CD4-positive, alpha-beta T cell treated with Interleukin-10 for 1 hour (primary cell): ENCODE results near the gene ZDHHC11.

Experiments used
- DNase-seq: peaks from one replicate; pipeline ENCODE4 v3.0.0-alpha.2; 2020

Gene ZDHHC11, protein sequence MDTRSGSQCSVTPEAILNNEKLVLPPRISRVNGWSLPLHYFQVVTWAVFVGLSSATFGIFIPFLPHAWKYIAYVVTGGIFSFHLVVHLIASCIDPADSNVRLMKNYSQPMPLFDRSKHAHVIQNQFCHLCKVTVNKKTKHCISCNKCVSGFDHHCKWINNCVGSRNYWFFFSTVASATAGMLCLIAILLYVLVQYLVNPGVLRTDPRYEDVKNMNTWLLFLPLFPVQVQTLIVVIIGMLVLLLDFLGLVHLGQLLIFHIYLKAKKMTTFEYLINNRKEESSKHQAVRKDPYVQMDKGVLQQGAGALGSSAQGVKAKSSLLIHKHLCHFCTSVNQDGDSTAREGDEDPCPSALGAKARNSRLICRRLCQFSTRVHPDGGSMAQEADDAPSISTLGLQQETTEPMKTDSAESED

DNA sequence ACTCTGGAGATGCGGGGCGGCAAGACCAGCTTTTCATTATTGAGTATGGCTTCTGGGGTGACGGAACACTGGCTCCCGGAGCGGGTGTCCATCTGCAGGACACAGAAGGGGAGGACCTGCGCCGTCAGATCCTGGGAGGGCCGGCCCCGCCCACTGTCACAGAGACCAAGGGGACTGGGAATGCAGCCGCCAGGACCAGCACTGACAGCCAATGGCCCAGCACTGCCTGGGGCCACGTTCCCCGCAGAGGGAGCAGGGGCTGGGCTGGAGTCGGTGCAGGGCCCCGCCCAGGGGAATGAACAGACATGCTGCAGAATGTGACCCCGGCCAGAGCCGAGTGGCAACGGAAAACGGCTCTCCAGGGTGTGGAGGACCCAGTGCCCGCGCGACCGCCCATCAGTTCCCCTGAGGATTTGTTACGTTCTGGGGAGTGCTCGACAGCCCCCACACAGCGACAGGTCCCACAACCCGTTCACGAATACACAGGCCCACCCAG is at the start of gene ZDHHC11:
ZDHHC11 (minus strand) TSS at position 476 of the 496 bp plus-strand sequence; CDS start at position 92, 384 bp downstream.
- DNase-seq, result no peak

DNA sequence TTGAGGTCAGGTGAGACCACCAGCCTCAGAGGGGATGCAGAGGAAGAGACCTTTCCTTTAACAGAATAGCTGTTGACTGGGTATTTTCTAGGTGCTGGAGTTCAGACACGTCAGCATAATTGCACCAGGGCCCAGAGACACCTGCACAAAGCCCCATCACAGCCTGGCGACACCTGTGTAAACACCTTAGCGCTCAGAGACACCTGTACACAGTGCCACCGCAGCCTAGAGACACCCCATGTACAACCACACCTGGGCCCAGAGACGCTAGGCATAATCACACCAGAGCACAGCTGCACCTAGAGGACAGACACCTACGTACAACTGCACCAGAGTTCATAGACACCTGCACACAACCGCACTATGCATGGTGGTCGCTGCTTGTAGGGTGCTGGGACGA is 42.9 kb upstream of the ZDHHC11 start:
- no peak for DNase-seq

DNA sequence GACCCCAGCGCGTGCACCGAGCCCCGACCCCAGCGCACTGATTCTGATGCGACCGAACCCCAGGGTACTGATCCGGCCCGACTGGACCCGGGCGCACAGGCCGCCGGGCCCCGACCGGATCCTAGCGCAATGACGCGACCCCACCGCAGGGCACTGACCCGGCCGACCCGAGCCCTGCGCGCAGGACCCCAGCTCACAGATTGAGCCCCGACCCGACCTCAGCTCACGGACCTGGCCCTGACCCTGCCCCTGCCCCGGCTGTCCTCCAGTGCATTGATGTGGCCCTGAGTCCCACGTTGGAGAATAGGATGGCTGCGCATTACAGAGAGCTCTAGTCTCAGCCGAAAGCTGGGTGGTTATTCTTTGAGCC is 42.3 kb upstream of the ZDHHC11 start:
- no peak for DNase-seq

DNA sequence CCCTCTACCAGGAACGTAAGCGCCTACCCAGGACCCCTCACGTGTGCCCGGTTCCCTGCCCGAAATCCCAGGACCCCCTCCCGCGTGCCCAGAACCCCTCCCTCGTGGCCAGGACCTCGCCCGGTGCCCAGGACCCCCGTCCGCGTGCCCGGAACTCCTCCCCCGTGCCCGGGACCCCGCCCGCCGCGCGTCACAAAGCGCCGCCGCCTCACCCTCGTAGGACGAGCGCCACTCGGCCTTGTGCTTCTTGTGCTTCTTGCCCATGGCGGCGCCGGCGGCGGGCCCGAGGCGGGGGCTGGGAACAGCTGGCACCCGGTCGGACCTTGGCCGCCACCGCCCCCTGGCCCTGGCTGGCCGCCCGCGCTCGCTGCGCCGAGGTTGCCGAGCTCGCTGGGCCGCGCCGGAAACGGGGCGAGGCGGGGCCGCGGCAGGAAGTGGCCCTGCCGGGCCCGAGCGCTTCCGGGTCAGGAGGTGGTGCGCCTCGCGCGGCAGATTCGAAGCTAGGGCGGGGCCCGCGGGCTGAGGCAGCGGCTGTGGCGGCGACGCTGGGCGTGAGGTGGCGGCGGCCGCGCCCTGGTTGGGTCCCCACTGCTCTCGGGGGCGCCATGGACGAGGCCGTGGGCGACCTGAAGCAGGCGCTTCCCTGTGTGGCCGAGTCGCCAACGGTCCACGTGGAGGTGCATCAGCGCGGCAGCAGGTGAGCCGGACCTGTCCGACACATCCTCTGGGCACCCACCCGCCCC is 41.8 kb upstream of the ZDHHC11 start, which contains the start of the genes BRD9 and TRIP13:
BRD9 (minus strand) TSS at position 408 of the 743 bp plus-strand sequence; CDS start at position 264, 144 bp downstream.
TRIP13 (plus strand) TSS at position 491 of the 743 bp plus-strand sequence; CDS start at position 606, 115 bp downstream.
- DNase-seq, result peak; percentile 81

DNA sequence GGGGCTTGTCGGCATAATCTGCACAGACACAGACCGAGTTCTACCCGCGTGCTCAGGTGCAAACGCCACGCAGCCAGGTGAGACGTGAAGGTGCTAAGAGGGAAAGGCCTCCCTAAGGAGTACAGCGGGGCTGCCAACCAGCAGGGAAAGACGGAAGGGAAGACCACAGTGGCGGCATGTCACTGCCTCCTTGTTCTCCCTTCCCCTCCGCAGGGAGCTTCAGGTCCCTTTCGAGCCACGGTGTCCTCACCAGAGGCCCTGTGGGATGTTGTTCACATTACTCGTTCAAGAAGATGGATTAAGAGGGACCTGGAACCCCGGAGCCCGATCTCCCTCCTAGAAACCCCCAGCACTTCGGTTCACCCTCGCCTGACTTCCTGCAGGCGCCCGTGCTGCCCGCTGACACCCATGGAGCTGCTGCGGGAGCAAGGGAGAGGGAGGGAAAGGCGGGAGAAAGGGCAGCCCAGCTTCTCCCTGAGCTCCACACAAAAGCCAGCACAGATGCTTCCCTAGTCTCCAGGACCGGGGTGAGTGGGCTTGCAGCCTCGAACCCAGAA is 41.1 kb upstream of the ZDHHC11 start:
- DNase-seq, result peak; percentile 9

DNA sequence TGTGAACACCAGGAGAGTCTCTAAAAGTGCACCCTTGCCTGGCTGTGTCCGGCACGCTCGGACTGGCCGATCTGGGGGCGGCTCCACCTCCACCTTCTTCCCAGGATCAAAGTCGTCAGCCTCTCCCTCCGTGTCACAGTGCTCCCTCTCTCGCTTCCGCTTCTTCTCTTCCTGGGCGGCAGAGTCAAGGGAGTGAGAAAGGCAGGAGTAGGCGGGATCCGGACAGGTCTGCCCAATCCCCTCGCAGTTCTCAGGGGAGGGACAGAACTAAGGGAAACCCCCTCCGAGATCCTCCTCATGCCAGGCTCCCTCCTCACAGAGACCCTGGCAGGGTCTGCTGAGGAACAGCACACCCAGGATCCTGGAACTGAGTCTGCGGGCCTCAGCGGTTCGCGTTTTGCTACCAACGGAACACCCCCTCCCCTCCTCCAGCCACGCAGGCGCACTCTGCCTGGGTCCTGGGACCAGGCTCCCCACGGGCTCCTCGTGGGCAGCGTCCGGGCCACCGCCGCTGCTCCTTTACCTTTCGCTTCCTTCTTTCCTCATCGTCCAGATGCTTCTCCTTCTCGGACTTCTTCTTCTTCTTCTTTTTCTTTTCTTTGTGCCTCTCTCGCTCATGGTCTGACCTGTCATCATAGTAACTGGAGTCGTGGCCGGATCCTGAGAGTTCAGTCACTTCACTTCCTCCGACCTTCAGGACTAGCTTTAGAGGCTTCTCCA is 40.5 kb upstream of the ZDHHC11 start:
- DNase-seq, result no peak

DNA sequence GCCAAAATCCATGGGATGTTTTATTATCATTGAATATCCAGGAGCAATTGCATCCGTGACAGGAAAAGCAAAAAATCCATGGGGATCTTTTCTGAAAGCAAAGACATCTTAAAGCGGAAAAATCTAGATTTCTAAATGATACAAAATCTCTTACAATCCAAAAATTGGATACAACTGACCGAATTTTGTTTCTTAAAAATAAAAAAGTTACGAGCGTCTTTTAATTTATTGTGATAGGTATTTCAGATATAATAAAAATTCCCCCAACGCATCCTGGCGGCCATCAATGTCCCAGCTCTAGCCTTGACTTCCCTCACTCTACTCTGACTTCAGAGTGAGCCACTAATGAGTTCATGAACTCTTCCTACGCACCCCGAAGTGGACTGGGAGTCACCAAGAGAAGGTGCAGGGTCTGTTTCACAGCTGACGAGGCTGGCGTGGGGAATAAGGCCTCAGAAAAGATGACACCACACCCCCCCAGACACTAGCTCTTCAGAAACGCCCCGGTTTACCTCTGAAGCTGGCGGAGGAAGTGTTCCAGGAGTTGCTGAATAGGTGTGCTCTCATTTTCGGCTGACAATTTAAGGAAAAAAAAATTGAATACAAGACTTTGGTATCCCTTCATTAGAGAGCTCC is 38.4 kb upstream of the ZDHHC11 start:
- DNase-seq, result no peak

DNA sequence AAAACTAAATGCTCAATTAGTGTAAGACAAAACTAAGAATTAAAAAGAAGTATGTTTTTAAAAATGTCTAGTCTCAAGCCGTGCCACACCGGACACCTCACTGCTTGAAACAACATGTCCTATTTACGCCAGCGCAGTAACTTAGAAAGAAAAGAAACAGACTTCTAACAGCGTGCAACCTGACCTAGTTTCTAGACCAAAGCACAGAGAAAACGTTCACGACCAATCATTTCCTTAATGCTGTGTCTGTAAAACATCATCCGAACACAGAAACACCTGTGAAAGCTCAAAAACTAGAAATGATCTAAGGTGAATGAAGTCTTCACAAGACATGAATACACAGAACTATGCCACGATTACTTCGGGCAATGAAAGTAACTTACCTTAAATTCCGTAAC is 37.9 kb upstream of the ZDHHC11 start:
- DNase-seq, result no peak

DNA sequence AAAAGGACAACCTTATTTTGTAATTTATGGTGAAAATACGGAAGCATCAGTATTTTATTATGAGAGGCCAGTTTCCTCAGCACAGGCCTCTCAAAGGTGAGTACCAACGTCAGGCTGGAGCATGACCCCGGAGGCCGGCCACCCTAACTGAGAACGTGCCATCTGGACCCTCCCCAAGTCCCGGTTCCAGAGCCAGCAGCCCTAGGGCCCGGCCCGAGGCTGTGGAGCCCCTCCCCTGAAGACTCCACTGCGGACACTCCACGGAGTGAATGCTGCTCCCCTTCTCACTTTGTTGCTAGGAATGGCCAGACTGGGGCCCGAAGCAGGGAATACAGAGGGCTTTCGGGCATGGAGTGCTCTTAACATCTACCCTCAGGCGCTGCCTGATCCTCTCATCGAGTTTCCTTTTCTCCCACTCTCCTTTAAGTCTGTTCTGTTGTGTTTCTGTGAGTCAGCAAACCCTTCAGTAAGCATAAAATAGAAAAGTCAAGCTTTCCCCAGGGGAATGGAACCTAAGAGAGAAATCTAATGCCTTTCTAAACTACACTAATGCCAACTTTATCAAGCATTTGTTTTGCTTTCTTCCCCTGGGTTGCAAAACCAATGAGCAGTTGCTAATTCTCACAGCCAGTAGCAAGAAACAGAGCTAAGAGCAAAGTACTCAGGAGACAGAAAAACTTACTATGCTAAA is 37.3 kb upstream of the ZDHHC11 start:
- no peak for DNase-seq

DNA sequence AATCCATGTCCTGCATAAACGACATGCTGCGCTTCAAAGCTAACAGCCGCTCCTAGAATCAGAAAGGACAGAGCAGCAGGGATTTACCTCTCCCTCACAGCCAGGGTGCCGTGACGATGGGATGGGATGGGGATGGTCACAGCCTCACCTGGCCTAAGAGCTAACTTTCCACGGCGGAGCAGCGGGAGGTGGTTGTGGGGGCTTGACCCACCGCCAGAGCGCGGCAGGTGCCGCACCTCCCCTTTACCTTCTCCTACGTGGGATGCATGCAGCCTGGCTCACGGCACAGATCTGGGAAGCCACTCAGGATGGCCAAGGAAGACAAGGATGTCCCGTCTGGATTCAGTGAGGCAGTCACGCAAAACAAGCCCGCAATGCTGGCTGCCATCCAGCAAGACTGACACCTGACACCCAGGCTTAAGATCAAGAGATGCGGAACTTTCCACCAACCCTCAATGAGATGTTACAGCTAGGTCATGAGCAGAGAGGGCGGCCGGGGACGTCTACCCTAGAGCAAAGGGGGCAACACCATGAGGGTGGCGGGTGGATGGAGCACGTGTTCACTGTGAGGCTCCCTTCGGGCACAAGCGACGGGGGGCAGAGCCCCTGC is 36.0 kb upstream of the ZDHHC11 start:
- DNase-seq, result no peak

DNA sequence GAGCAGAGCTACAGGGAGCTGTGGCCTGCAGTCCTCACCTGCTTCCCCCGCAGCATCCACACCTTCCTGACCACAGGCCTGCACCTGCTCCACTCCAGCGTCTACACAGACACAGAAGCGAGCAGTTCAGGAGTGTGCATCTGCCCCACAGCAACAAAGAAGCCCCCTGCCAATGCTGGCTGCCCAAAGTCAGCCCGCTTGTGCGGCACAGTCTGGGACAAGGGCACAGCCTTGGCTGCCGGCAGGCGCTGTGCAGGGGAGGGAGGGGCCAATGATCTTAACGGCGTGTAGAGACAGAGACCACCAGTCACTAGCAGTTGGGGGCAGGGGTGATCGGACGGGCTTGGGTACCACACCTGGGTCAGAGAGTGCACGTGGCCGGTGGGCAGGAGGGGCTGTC is 35.2 kb upstream of the ZDHHC11 start:
- no peak for DNase-seq

DNA sequence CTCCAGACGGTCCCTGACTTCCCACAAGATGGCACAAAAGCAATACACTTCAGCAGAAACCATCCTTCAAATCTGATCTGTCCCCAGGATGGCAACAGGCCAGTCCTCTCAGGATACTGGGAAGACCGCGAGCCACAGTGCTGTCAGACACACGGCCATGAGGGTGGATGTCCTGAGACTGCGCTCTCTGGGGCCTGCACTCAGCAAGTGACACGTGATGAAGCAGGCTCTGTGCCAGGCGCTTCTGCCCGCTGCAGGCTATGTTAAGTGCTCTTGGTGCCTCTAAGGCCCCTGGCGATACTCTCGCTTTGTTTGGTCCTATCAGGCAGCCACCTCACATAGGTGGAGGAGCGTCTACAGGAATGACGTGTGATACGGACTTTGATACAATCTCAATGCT is 34.7 kb upstream of the ZDHHC11 start:
- DNase-seq, result no peak

DNA sequence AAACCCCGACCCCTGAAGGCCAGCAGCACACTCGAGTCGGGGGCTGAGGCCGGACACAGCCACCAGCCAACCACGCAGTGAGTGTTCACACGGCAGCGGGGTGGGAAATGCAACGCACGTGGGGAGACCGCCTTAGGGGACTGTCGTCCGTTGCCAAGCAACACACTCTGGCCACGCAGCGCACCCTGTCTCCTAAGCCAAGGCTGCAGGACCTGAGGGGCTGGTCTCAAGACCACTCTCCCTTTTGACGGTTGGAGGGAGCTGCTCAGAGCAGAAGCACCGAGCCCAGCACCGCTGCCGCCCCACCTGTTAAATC is 34.3 kb upstream of the ZDHHC11 start:
- DNase-seq, result no peak

DNA sequence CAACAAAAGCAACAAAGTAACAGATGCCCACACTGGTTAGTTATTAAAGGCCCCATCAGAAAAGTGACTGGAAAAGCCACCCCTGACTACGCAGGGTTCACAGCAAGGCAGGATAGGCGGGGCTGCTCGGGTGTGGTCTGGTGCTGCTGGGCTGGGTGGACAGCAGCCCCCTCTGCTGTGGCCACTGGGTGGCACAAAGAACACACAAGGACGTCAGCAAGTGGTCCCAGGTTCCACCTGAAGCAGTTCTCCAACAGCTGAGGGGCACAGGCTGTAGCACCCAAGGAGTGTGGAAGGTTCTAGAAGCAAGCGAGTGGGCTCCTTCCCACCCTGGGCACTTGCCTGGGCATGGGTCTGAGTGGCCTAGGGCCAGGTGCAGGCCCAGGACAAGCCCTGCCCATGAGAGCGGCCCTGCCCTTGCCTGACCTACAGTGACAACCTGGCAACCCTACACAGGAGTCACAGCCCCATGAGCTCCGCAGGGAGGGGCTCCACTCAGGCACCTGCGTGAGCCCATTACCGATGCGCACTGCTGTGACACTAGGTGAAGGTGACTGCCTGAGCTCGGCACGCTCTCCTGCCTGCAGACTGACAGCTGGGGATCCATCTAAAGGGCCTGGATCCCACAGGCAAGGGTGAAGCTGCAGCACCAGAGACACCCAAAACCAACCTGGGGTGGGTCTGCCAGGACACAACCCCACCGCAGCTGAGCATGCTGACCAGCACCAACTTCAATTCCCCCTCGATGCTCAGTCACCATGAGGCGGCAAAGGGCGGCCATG is 33.8 kb upstream of the ZDHHC11 start:
- DNase-seq, result no peak

DNA sequence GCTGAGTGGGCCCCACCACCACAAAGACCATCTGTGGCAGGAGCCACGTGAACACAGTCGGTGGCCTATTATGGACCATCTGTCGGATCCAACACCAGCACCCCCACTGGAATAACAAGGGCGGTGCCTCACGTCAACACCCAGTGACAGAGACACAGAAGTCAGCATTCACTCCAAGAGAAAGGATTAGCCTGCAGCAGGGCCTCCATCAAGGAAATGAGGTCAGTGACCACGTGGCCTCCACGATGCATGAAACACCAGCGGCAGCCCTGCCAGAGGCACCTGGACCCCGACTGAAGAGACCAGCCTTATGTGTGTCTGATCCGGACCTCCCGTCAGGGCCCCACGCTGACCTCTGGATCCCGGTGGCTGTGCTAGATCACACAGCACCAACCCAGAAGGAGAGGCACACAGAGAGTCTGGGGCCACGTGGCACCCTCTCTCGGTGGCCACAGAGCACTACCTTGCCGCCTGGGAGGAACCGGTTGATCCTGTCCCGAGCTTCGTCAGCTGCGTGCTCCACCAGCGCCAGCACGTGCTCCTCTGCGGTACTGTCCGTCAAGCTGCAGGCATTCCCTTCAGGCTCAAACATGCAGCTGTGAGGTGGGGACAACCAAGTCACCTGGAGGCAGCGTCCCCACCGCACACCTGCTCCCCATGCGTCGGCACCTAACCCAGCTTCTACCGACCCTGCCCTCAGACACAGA is 32.8 kb upstream of the ZDHHC11 start:
- DNase-seq, result no peak

DNA sequence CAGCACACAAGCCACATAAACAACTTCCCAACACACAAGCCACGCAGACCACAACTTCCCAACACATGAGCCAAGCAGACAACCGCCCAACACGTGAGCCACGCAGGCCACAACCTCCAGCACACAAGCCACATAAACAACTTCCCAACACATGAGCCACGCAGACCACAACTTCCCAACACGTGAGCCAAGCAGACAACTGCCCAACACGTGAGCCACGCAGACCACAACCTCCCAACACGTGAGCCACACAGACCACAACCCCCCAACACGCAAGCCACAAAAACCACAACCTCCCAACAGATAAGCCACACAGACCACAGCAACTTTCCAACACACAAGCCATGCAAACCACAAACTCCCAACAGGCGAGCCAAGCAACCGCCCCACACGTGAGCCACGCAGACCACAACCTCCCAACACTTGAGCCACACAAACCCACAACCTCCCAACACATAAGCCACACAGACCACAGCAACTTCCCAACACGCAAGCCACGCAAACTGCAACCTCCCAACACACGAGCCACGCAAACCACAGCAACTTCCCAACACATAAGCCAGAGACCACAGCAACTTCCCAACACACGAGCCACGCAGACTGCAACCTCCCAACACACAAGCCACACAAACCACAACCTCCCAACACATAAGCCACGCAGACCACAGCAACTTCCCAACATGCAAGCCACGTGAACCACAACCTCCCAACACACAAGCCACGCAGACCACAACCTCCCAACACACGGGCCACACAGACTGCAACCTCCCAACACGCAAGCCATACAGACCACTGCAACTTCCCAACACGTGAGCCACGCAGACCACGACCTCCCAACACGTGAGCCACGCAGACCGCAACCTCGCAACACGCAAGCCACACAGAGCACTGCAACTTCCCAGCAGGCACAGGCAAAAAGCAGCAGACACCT is 31.7 kb upstream of the ZDHHC11 start:
- DNase-seq, result peak; percentile 26

DNA sequence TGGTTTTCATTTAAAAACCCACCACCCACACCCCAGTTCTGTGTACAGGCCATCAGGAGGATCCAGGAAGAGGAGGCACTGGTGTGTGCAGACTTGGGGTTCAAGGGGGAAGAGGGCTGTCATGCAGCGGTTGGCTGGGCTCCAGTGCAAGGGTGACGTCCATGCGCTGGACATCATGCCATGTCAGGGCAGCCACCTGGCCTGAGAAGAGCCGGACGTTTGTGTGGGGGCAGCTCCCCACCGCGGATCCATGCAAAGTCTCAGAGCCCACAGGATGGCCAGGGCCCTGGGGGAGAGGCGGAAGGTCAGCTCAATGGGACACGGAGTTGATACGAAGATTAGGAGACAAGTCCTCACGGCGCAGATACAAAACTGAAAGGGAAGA is 30.8 kb upstream of the ZDHHC11 start:
- no peak for DNase-seq

DNA sequence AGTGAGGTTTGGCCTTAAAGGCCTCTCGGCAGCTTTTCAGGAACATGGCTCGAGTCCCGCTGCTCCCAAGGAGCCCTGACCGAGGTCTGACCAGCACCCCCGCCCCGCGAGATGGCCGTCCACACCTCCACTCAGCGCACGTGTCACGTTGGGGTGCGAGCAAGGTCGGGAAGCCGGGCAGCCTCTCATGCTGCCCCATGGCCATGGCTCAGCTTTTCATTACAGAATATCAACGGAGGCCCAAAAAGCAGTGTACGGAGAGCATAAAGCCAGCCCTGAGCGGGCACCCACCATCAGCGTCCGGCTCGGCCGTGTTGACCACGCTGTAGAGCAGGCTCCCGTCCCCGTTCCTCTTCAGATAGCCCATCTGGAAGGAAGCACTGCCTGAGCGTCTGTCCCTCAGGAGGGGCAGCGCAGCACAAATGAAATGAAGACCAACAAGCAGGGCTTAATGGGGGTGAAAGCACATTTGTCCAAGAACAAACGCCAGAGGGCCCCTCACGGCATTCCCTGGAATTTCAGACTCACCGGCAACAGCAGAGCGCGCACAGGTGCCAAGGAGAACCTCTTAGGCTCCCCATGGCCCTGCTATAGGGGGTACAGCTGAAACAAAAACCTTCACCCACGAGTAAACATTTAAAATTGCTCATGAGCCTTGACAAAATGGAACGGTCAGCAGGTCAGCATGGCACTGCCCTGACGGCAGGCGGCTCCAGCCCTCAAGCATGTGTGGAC is 30.2 kb upstream of the ZDHHC11 start:
- no peak for DNase-seq
